Lower leg skin (tissue), 4 donors: ENCODE measurements around the gene CACNB4. TPM values are rescaled to one million over a fixed set of nuclear protein-coding genes. Genes with fewer than 3 reads are reported as not detected.

Experiments
- DNase-seq, 2 donors: peaks; one replicate each; pipeline ENCODE4 v3.0.0-alpha.2; 2019; ENCODE audit warnings: low spot score in 2 of 2
- H3K4me3 ChIP-seq: fragments of 200-600 bp; sonication (generic); 2 replicates; pipeline ENCODE4 v1.5.1; 2017; ENCODE audit warnings: mild to moderate bottlenecking, low read depth; ENCODE audit not compliant: poor library complexity, severe bottlenecking
- CTCF ChIP-seq, 3 donors: fragments of 450-650 bp; IDR thresholded peaks; one replicate each; pipeline ENCODE4 v1.5.1; 2016; ENCODE audit warnings: antibody characterized with exemption in 3 of 3, mild to moderate bottlenecking in 3 of 3, moderate library complexity in 2 of 3
- POLR2A ChIP-seq, 2 donors: fragments of 450-650 bp; IDR thresholded peaks; one replicate each; pipeline ENCODE4 v1.6.1; 2016 to 2017; ENCODE audit warnings: antibody characterized with exemption in 2 of 2, mild to moderate bottlenecking in 1 of 2, moderate library complexity in 1 of 2
- WGBS, 2 donors: methylation state at CpG; one replicate each; pipeline ENCODE4 v1.1.5; 2018; 5-methylcytosine and 5-hydroxymethylcytosine counted together
- intact Hi-C: fragments of 100-400 bp; cut with DNase I; formaldehyde crosslinking; loops from one replicate; pipeline ENCODE4 v1.15.0; 2023; ENCODE audit warnings: low total_unique reads
- total RNA-seq, 4 donors: library from RNA; depleted of rRNA; stranded (reverse); fragments of >200 nt; gene quantifications; one replicate each; pipeline ENCODE4 v1.1.0, GENCODE V29; 2016

Gene CACNB4
- total RNA-seq, 4 donors from 2014 or later, result 2.4 to 6.3 (median 3.5) TPM

GRCh38 chr2:152075461-152076050 lies 23.3 kb downstream of the CACNB4 start:
- DNase-seq, result no peak
- intact Hi-C loops, result no loop called here
- no peak for TF ChIP-seq POLR2A (IDR thresholded peaks at IDR 0.05)
- no peak for TF ChIP-seq CTCF (IDR thresholded peaks at IDR 0.05)
- no peak overlapping the region for H3K4me3 ChIP-seq
- WGBS, 2 donors, result 51 to 62% methylated on average over 4 of the region's 4 CpGs

DNA sequence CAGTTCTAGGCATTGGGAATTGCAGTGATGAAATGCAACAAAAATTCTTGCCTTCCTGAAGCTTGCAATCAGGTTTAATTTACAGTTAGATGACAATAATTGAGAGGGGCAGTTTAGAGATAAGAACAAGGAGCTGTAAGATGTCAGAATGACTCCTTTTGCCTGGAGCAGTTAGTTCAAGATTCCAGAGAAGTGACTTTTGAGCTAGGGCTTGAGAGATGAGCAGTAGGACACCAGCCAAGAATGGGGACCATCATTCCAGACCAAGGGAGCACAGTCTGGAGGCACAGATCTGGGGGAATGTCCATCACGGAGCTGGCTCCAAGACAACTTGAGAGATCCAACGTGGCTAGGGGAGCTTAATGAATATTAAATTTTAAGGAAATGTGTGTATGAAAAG lies 26.8 kb downstream of the CACNB4 start:
- no peak for TF ChIP-seq POLR2A (IDR thresholded peaks at IDR 0.05)
- intact Hi-C loops, result no loop called here
- H3K4me3 ChIP-seq, result no peak overlapping the region
- DNase-seq, result no peak
- WGBS, 2 donors, result 87 to 88% methylated on average over 2 of the region's 2 CpGs

GRCh38 chr2:152071518-152071917 lies 27.3 kb downstream of the CACNB4 start:
- TF ChIP-seq POLR2A (IDR thresholded peaks at IDR 0.05), result no peak
- 93 to 95% methylated on average over 1 of the region's 1 CpG for WGBS, 2 donors
- no peak overlapping the region for H3K4me3 ChIP-seq
- DNase-seq, result no peak
- intact Hi-C loops, result no loop called here

DNA sequence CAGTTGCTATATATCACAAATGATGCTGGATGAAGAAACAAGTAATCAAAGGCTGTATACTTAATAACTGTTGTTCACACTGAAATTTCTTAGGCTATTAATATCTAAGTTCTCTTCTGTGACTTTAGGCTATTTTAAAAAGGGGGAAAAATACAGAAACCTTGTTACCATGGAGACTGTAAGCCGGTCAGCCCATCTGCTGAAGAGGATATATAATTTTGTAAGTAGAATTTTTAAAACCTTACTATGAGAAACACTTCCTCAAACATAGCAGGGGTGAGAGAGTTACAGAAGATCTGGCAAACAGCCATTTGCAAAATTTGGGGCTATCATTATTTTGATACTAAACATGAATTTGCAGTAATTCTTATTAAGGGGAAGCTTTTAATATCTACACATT lies 27.8 kb downstream of the CACNB4 start:
- DNase-seq, result no peak
- intact Hi-C loops, result no loop called here
- 50 to 78% methylated on average over 1 of the region's 1 CpG for WGBS, 2 donors
- no peak for TF ChIP-seq CTCF (IDR thresholded peaks at IDR 0.05)
- no peak for TF ChIP-seq POLR2A (IDR thresholded peaks at IDR 0.05)
- H3K4me3 ChIP-seq, result no peak overlapping the region

DNA sequence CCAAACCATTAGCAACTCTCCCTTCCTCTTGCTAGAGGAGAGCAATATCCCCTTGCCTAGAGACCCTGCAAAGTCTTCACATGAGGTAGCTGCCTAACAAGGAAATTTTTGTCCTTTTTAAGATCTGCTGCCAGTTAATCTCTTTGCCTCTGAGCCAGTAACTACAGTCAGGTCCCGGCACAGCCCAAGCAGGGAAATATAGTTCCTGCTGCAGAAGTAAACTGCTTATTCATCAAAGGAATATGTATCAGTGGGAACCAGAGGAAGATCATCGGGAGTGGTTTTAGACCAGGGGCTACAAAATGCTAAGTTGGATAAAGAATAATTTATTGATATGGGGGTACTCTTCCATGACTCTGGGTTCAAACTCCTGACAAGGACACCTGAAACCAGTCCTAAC lies 30.6 kb downstream of the CACNB4 start:
- H3K4me3 ChIP-seq, result no peak overlapping the region
- no peak for DNase-seq
- 28 to 35% methylated on average over 2 of the region's 2 CpGs for WGBS, 2 donors
- intact Hi-C loops, result no loop called here
- TF ChIP-seq CTCF (IDR thresholded peaks at IDR 0.05) (no peak), POLR2A (IDR thresholded peaks at IDR 0.05) (no peak)

DNA sequence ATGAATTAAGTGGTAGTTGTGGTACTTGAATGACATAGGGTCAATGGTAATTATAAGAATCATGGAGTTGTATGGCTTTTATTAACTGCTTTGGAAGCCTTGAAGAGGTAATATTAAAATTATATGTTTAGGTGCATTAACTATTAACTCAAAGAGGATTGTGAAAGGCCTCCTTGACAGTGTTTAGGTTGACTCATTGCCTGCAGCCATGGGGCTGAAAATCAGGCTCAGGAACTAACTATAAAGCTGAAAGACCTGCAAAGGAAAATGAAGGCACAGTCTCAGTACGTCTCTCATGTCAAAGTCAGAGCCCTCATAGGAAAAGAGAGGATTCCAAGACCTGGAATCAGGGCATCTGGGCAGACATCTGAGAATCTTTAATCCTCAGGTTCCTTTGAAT lies 31.0 kb downstream of the CACNB4 start:
- TF ChIP-seq POLR2A (IDR thresholded peaks at IDR 0.05) (no peak), CTCF (IDR thresholded peaks at IDR 0.05) (no peak)
- 59 to 63% methylated on average over 1 of the region's 1 CpG for whole genome bisulfite sequencing, 2 donors
- intact Hi-C loops, result no loop called here
- H3K4me3 ChIP-seq, result no peak overlapping the region
- no peak for DNase-seq

GRCh38 chr2:152065945-152066344 lies 32.9 kb downstream of the CACNB4 start:
- WGBS, 2 donors, result 84 to 86% methylated on average over 3 of the region's 3 CpGs
- intact Hi-C loops, result no loop called here
- no peak overlapping the region for H3K4me3 ChIP-seq
- TF ChIP-seq CTCF (IDR thresholded peaks at IDR 0.05), result no peak
- TF ChIP-seq POLR2A (IDR thresholded peaks at IDR 0.05), result no peak
- no peak for DNase-seq
